Lower leg skin (tissue), 4 donors: ENCODE measurements around the gene PAF1. TPM values are rescaled to one million over a fixed set of nuclear protein-coding genes. Genes with fewer than 3 reads are reported as not detected.

Experiments used
- DNase-seq, 2 donors: peaks; one replicate each; pipeline ENCODE4 v3.0.0-alpha.2; 2019; ENCODE audit warnings: low spot score in 2 of 2
- H3K4me3 ChIP-seq: fragments of 200-600 bp; sonication (generic); 2 replicates; pipeline ENCODE4 v1.5.1; 2017; ENCODE audit warnings: mild to moderate bottlenecking, low read depth; ENCODE audit not compliant: poor library complexity, severe bottlenecking
- POLR2A ChIP-seq, 2 donors: fragments of 450-650 bp; IDR thresholded peaks; one replicate each; pipeline ENCODE4 v1.6.1; 2016 to 2017; ENCODE audit warnings: antibody characterized with exemption in 2 of 2, mild to moderate bottlenecking in 1 of 2, moderate library complexity in 1 of 2
- WGBS, 2 donors: methylation state at CpG; one replicate each; pipeline ENCODE4 v1.1.5; 2018; 5-methylcytosine and 5-hydroxymethylcytosine counted together
- intact Hi-C: fragments of 100-400 bp; cut with DNase I; formaldehyde crosslinking; loops from one replicate; pipeline ENCODE4 v1.15.0; 2023; ENCODE audit warnings: low total_unique reads
- total RNA-seq, 4 donors: library from RNA; depleted of rRNA; stranded (reverse); fragments of >200 nt; gene quantifications; one replicate each; pipeline ENCODE4 v1.1.0, GENCODE V29; 2016
- TF ChIP-seq, protein P1 (sequence below), 3 donors: fragments of 450-650 bp; IDR thresholded peaks; one replicate each; pipeline ENCODE4 v1.5.1; 2016; ENCODE audit warnings: antibody characterized with exemption in 3 of 3, mild to moderate bottlenecking in 3 of 3, moderate library complexity in 2 of 3

The PAF1 gene
- total RNA-seq, 4 donors from 2014 or later, result 22.4 to 48.0 (median 36.3) TPM

DNA sequence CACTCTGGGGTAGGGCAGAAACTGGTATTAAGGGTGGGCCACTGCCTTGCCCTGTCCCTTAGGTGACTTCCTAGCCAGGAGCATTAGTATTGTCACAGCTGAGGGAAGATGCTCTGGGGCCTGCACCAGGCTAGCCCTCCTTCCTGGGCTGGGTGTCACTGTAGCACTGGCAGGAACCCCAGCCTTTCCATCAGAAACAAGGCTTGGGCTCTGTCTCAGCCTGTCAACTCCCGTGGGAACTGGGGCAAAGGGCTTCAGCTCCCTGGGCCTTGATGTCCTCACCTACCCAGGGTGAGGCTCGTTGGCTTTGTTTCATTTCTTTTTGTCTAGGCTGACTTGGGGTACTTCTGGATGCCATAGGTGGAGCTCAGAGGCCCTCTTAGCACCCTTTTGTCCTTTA is 18.0 kb downstream of the PAF1 start:
- 24 to 46% methylated on average over 2 of the region's 2 CpGs for WGBS, 2 donors
- TF ChIP-seq, protein P1, sequence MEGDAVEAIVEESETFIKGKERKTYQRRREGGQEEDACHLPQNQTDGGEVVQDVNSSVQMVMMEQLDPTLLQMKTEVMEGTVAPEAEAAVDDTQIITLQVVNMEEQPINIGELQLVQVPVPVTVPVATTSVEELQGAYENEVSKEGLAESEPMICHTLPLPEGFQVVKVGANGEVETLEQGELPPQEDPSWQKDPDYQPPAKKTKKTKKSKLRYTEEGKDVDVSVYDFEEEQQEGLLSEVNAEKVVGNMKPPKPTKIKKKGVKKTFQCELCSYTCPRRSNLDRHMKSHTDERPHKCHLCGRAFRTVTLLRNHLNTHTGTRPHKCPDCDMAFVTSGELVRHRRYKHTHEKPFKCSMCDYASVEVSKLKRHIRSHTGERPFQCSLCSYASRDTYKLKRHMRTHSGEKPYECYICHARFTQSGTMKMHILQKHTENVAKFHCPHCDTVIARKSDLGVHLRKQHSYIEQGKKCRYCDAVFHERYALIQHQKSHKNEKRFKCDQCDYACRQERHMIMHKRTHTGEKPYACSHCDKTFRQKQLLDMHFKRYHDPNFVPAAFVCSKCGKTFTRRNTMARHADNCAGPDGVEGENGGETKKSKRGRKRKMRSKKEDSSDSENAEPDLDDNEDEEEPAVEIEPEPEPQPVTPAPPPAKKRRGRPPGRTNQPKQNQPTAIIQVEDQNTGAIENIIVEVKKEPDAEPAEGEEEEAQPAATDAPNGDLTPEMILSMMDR (IDR thresholded peaks at IDR 0.05), result no peak
- no peak for TF ChIP-seq POLR2A (IDR thresholded peaks at IDR 0.05)
- intact Hi-C loops, result no loop called here
- no peak overlapping the region for H3K4me3 ChIP-seq
- no peak for DNase-seq

DNA sequence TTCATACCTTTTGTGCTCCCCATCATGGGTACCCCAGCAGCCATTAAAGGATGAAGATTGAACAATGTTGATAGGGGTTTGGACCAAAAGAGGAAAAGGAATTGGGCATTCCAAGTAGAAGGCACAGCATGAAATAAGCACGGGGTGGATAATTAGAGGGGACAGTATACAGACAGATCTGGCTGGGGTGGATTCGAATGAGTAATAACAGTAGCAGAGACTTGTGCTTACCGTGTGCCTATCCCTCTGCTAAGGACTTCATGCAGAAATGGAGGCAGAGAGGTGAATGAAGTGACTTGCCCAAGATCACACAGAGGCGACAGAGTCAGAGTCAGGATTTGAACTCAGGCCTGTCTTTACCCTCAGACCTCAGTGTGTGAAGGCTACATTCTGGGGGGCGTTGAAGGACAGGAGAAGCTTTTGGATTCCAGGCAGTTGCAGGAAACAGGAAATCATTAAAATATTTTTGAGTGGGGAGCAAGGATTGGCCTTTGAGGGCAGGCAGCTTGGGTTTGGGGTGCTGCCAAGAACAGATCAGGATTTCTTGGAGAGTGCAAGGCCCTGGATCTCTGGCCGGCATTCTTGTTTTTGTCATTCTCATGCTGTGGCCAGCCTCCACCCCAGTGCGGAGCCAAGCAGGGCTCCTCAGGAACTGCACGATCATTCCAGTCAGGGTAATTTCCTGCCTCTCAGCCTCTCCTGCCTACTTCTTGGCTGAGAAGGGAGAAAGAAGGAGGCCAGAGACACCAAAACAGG is 18.7 kb downstream of the PAF1 start:
- H3K4me3 ChIP-seq, result no peak overlapping the region
- intact Hi-C loops, result no loop called here
- no peak for TF ChIP-seq POLR2A (IDR thresholded peaks at IDR 0.05)
- TF ChIP-seq, protein P1 (IDR thresholded peaks at IDR 0.05), result no peak
- peak; percentile 79 to 95 for DNase-seq
- WGBS, 2 donors, result 38 to 52% methylated on average over 8 of the region's 8 CpGs

DNA sequence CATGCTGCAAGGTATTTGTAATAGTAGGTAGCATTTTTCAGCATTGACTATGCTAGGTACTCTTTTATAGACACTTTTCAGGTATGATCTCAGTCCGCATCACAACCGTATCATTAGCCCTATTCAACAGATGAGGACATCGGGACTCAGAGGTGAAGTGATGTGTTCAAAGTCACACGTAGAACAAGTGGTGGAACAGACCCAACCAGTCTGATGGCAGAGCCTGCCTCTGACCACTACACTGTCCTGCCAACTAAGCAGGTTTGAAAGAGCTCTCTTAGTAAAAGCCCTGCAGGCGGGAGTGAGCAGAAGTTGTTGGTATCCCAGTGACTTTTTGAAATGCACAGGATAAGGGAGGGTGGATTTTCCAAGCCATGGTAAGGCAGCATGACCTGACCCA is 20.2 kb downstream of the PAF1 start:
- 92 to 98% methylated on average over 5 of the region's 5 CpGs for WGBS, 2 donors
- no peak overlapping the region for H3K4me3 ChIP-seq
- TF ChIP-seq POLR2A (IDR thresholded peaks at IDR 0.05), result no peak
- TF ChIP-seq, protein P1 (IDR thresholded peaks at IDR 0.05), result no peak
- no peak for DNase-seq
- intact Hi-C loops, result no loop called here

DNA sequence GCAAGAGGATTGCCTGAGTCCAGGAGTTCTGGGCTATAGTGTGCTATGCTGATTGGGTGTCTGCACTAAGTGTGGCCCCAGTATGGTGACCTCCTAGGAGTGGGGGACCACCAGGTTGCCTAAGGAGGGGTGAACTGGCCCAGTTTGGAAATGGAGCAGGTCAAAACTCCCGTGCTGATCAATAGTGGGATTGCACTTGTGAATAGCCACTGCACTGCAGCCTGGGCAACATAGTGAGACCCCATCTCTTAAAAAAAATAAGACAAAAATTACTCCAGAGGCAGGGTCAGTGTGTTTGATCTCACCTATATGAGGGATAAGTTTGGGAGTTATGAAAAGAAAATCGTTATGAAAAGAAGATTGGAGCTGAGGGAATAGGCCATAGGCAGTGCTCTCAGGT is 21.7 kb downstream of the PAF1 start:
- no peak for TF ChIP-seq POLR2A (IDR thresholded peaks at IDR 0.05)
- TF ChIP-seq, protein P1 (IDR thresholded peaks at IDR 0.05), result no peak
- WGBS, 2 donors, result 84 to 98% methylated on average over 2 of the region's 2 CpGs
- no peak overlapping the region for H3K4me3 ChIP-seq
- intact Hi-C loops, result no loop called here
- DNase-seq, result no peak

DNA sequence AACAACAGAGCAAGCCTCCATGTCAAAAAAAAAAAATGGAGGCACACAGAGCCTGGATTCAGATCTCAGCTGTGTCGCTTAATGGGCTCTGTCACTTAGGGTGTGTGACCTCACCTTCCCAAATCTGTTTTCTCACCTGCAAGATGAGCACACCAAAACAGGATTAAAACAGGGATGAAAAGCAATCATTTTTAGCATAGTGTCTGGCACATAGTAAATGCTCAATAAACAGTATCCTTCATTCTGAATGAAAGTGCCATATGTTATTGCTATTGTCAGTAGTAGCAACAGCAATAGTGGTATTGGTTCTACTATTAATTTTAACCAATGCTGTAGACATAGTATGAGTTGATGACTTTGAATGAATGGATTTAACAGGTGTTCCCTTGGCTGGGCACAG is 25.4 kb downstream of the PAF1 start:
- intact Hi-C loops, result no loop called here
- WGBS, 2 donors, result 93 to 97% methylated on average over 1 of the region's 1 CpG
- DNase-seq, result no peak
- no peak overlapping the region for H3K4me3 ChIP-seq
- TF ChIP-seq POLR2A (IDR thresholded peaks at IDR 0.05), result no peak
- TF ChIP-seq, protein P1 (IDR thresholded peaks at IDR 0.05), result no peak
